Mesenteric fat pad (tissue), 1 donor: ENCODE results near the gene SERF1B. TPM values are rescaled to one million over a fixed set of nuclear protein-coding genes. Genes with fewer than 3 reads are reported as not detected.
"Not testable (repeated sequence)": the region's sequence is repeated elsewhere in the genome, so short reads cannot be mapped to it uniquely, and the experiment has no call there.

Source experiments
- DNase-seq: peaks from one replicate; pipeline ENCODE4 v3.0.0-alpha.2; 2020; ENCODE audit warnings: low spot score
- long read RNA-seq: library from polyadenylated mRNA; unstranded; transcript quantifications from one replicate; pipeline ENCODE4 v2.0.0, GENCODE V29; 2020
- total RNA-seq: library from RNA; stranded (reverse); fragmentation: NEBNext Ultra II Directional; extraction: Animal tissue kit (Norgen Biotek cat#: 25700); gene quantifications from one replicate; pipeline ENCODE4 v1.2.1, GENCODE V29; 2021
- donor health status: DM: yes; HTN: yes; CAD: no.

Gene SERF1B
- 20.4 TPM for total RNA-seq
- long read RNA-seq, partial matches to known transcripts, result 0 of 9 reads
- long read RNA-seq, other reads (novel, unspliced or antisense), result 3 of 9 reads

GRCh38 chr5:70025106-70025844, at the start of gene SERF1B:
SERF1B (plus strand) TSS chr5:70025251; CDS start chr5:70025452, 201 bp downstream.
- DNase-seq, result not testable (repeated sequence)

- not testable (repeated sequence) for DNase-seq
These were observed 33.3 kb upstream of the SERF1B start for GRCh38 chr5:69991713-69992112.

- DNase-seq, result not testable (repeated sequence)
These were observed 29.5 kb upstream of the SERF1B start for GRCh38 chr5:69995535-69995934.

GRCh38 chr5:70020660-70021059, 4.4 kb upstream of the SERF1B start:
- not testable (repeated sequence) for DNase-seq

- not testable (repeated sequence) for DNase-seq
These were observed 744 bp downstream of the SERF1B start for GRCh38 chr5:70025845-70026145.

GRCh38 chr5:70031204-70031603, 6.2 kb downstream of the SERF1B start:
- not testable (repeated sequence) for DNase-seq

GRCh38 chr5:70041411-70041810, 16.4 kb downstream of the SERF1B start:
- DNase-seq, result not testable (repeated sequence)

GRCh38 chr5:70049790-70050142, 24.7 kb downstream of the SERF1B start:
- not testable (repeated sequence) for DNase-seq

- DNase-seq, result not testable (repeated sequence)
These were observed 31.4 kb downstream of the SERF1B start for GRCh38 chr5:70056289-70056942.

- DNase-seq, result not testable (repeated sequence)
These were observed 32.1 kb downstream of the SERF1B start for GRCh38 chr5:70057140-70057539.

- peak; percentile 11 for DNase-seq
These were observed 52.6 kb downstream of the SERF1B start for GRCh38 chr5:70077632-70078031.

- not testable (repeated sequence) for DNase-seq
These were observed 63.9 kb downstream of the SERF1B start for GRCh38 chr5:70088907-70089464.

GRCh38 chr5:70091776-70092175, 66.7 kb downstream of the SERF1B start:
- not testable (repeated sequence) for DNase-seq

Other genes with a start within 250 kb of the SERF1B start
- 49.1 TPM for gene SMN2, start 24.4 kb downstream of the SERF1B start, total RNA-seq